Mucosa of descending colon (tissue), 3 donors: Measurements from ENCODE around the gene GATA5. TPM values are rescaled to one million over a fixed set of nuclear protein-coding genes. Genes with fewer than 3 reads are reported as not detected.

Experiments
- ATAC-seq: fragments of 200-7000 bp; cut with Tn5 transposase; one replicate; pipeline ENCODE4 v1.9.1; 2020; ENCODE audit warnings: mild to moderate bottlenecking, moderate library complexity
- DNase-seq, 3 donors: peaks; one replicate each; pipeline ENCODE4 v3.0.0-alpha.2; 2020
- H3K36me3 ChIP-seq: fragments of 200-600 bp; one replicate; pipeline ENCODE4 v1.8.0; 2021; ENCODE audit warnings: low read depth, mild to moderate bottlenecking
- H3K4me1 ChIP-seq: fragments of 200-600 bp; one replicate; pipeline ENCODE4 v1.8.0; 2021; ENCODE audit warnings: low read depth, mild to moderate bottlenecking
- H3K4me3 ChIP-seq: fragments of 200-600 bp; one replicate; pipeline ENCODE4 v1.8.0; 2021; ENCODE audit warnings: mild to moderate bottlenecking
- H3K9me3 ChIP-seq: fragments of 200-600 bp; one replicate; pipeline ENCODE4 v1.8.0; 2021; ENCODE audit warnings: mild to moderate bottlenecking
- CTCF ChIP-seq: fragments of 200-600 bp; IDR thresholded peaks from one replicate; pipeline ENCODE4 v1.8.0; 2022; ENCODE audit warnings: antibody characterized with exemption, mild to moderate bottlenecking
- intact Hi-C, 2 donors: fragments of 100-400 bp; cut with DNase I in 1 of 2; cut with micrococcal nuclease in 1 of 2; formaldehyde crosslinking; loops; one replicate each; pipeline versions ENCODE4 v1.11.0 to v1.11.1; 2022; cut with DNase I, micrococcal nuclease
- long read RNA-seq, 2 donors: library from polyadenylated mRNA; unstranded; transcript quantifications; one replicate each; pipeline ENCODE4 v2.0.0, GENCODE V29; 2019 to 2021
- total RNA-seq, 3 donors: library from RNA; stranded (reverse); fragmentation: NEBNext Ultra II Directional in 2 of 3; extraction: Animal tissue kit (Norgen Biotek cat#: 25700) in 2 of 3; gene quantifications; one replicate each; pipeline versions ENCODE4 v1.2.1 to v1.2.4, GENCODE V29; 2021 to 2023
- donor health status: DM: no; HTN: no; CAD: no; lungs with moderate emphysema.
- donor health status: DM: no; HTN: no; CAD: no.
- donor health status: DM: no; HTN: yes; CAD: no.

GATA5 gene
- under 1 TPM in 2 of 3 donors, not detected in 1; 0.14 to 0.22 TPM for total RNA-seq
- long read RNA-seq, donor 1 = 0 reads
- long read RNA-seq, donor 2 = 0 reads

GRCh38 chr20:62475772-62476055, at the start of gene GATA5:
Gene GATA5, minus strand, starts transcription at chr20:62475995. Its CDS starts 474 bp downstream, at chr20:62475521.
- ATAC-seq = no peak
- DNase-seq = no peak
- TF ChIP-seq CTCF = no peak

GRCh38 chr20:62525014-62525413, 49.2 kb upstream of the GATA5 start:
- intact Hi-C loops = no loop called here
- no peak for ATAC-seq
- H3K4me3 ChIP-seq = no peak overlapping the region

More at GRCh38 chr20:62475772-62476055, at the start of gene GATA5:
- no peaks in the 10 kb centered on the region for H3K36me3 ChIP-seq
- no peak within 1 kb of the TSS for H3K4me3 ChIP-seq
- no peaks in the 10 kb centered on the region for H3K9me3 ChIP-seq
- intact Hi-C loops = no loop called here
- H3K4me1 ChIP-seq = peaks cover 3% of the 10 kb centered on the region

GRCh38 chr20:62524505-62524911, 48.7 kb upstream of the GATA5 start:
- no peaks in the 10 kb centered on the region for H3K4me1 ChIP-seq
- intact Hi-C loops = no loop called here
- ATAC-seq (no peak), DNase-seq (peak in 1 of 3 donors; percentile 12)
- no peak for TF ChIP-seq CTCF
- no peaks in the 10 kb centered on the region for H3K36me3 ChIP-seq
- H3K4me3 ChIP-seq = no peak overlapping the region
- no peaks in the 10 kb centered on the region for H3K9me3 ChIP-seq

More at GRCh38 chr20:62525014-62525413, 49.2 kb upstream of the GATA5 start:
- H3K36me3 ChIP-seq = no peaks in the 10 kb centered on the region
- no peak for DNase-seq
- no peak for TF ChIP-seq CTCF
- H3K9me3 ChIP-seq = no peaks in the 10 kb centered on the region
- H3K4me1 ChIP-seq = no peaks in the 10 kb centered on the region

GRCh38 chr20:62523473-62524203, 47.8 kb upstream of the GATA5 start:
- Histone ChIP-seq H3K9me3 (no peaks in the 10 kb centered on the region), H3K36me3 (no peaks in the 10 kb centered on the region), H3K4me1 (no peaks in the 10 kb centered on the region), H3K4me3 (no peak overlapping the region)
- no peak for DNase-seq
- ATAC-seq = peak; percentile 28
- intact Hi-C loops = no loop called here
- no peak for TF ChIP-seq CTCF

- no peak for DNase-seq
- H3K9me3 ChIP-seq = no peaks in the 10 kb centered on the region
- no peak for ATAC-seq
- intact Hi-C loops = no loop called here
- no peak overlapping the region for H3K4me3 ChIP-seq
- no peaks in the 10 kb centered on the region for H3K4me1 ChIP-seq
- H3K36me3 ChIP-seq = no peaks in the 10 kb centered on the region
- no peak for TF ChIP-seq CTCF
These were observed 47.1 kb upstream of the GATA5 start for GRCh38 chr20:62522748-62523396.
